Suprapubic skin (tissue), 4 donors: ENCODE results near the gene SPARC.
"Not testable (repeated sequence)": the region's sequence is repeated elsewhere in the genome, so short reads cannot be mapped to it uniquely, and the experiment has no call there.

Source experiments
- CTCF ChIP-seq, 2 donors: fragments of 200-600 bp in 1 of 2; fragments of 450-650 bp in 1 of 2; sonication (generic) in 1 of 2; IDR thresholded peaks; one replicate each; pipeline ENCODE4 v1.5.1; 2016 to 2019; ENCODE audit warnings: antibody characterized with exemption in 2 of 2, mild to moderate bottlenecking in 1 of 2, moderate library complexity in 1 of 2
- EP300 ChIP-seq: sonication (generic); formaldehyde crosslinking; IDR thresholded peaks from one replicate; pipeline ENCODE4 v1.6.1; 2017; ENCODE audit warnings: antibody characterized with exemption
- POLR2A ChIP-seq, 2 donors: fragments of 450-650 bp; IDR thresholded peaks; one replicate each; pipeline ENCODE4 v1.6.1; 2017; ENCODE audit warnings: antibody characterized with exemption in 2 of 2, mild to moderate bottlenecking in 2 of 2, moderate library complexity in 2 of 2
- POLR2AphosphoS5 ChIP-seq, 3 donors: sonication (generic); formaldehyde crosslinking; IDR thresholded peaks; one replicate each; pipeline ENCODE4 v1.6.1; 2017; ENCODE audit warnings: antibody characterized with exemption in 3 of 3

DNA sequence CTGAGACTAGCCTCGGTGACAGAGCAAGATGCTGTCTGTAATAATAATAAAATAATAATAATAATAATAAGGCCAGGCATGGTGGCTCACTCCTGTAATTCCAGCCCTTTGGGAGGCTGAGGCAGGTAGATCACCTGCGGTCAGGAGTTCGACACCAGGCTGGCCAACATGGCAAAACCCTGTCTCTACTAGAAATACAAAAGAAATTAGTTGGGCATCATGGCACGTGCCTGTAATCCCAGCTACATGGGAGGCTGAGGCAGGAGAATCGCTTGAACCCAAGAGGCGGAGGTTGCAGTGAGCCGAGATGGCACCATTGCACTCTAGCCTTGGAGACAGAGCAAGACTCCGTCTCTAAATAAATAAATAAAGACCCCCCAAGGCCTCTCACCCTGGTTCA lies 2.9 kb upstream of the SPARC start:
- TF ChIP-seq CTCF (IDR thresholded peaks at IDR 0.05); POLR2AphosphoS5 (IDR thresholded peaks at IDR 0.05); EP300; POLR2A (IDR thresholded peaks at IDR 0.05): not testable (repeated sequence)
